GM12891 (cell line): ENCODE results near the gene PAX4.

Experiments used
- PAX5 ChIP-seq: IDR thresholded peaks from 2 replicates; pipeline ENCODE4 v1.6.1; 2011; ENCODE audit warnings: low read length, moderate library complexity, mild to moderate bottlenecking; ENCODE audit not compliant: insufficient read depth, severe bottlenecking
- POLR2A ChIP-seq: IDR thresholded peaks from 2 replicates; pipeline ENCODE4 v1.6.1; 2011; ENCODE audit warnings: low read depth, low read length, control low read depth
- POLR2AphosphoS5 ChIP-seq: IDR thresholded peaks from 2 replicates; pipeline ENCODE4 v1.6.1; 2011; ENCODE audit warnings: low read depth, low read length, control low read depth
- POU2F2 ChIP-seq: IDR thresholded peaks from 2 replicates; pipeline ENCODE4 v1.6.1; 2011; ENCODE audit warnings: low read depth, mild to moderate bottlenecking, control low read depth, low read length, moderate library complexity
- TAF1 ChIP-seq: IDR thresholded peaks from 2 replicates; pipeline ENCODE4 v1.6.1; 2011; ENCODE audit warnings: low read depth, low read length, control low read depth

DNA sequence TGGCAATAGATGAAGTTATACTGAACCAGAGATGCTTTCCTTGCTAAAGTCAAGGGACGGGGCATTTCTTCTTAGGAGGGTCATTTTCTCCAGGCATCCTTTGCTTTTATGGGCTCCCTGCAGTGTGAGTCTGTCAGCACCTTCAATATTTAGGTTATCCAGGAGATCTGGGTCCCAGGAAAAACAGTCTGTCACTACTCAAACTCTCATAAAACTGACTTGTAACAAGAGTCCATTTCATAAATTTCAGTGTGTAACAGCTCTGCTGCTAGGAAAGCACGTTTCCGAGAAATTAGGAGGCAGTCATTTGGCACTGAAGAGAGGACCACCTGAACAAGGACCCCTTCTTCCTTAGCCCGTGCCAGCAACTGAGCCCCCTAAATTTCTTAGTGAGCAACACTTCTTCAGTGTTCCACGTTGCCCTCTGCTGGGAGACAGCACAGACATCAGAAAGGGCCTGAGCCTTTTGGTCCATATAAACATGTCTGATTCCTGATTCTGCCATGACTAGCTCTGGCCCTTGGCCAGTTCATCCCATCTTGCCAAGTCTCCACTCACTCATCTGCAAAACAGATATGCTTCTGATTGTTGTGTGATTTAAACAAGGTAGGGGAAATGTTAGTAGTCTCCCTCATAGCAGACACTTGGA is 39.8 kb downstream of the PAX4 start:
- TF ChIP-seq TAF1 (no peak), POLR2AphosphoS5 (no peak), PAX5 (no peak), POLR2A (no peak), POU2F2 (no peak)
